ENCODE measurements around the gene CCDC97. TPM values are rescaled to one million over a fixed set of nuclear protein-coding genes. Genes with fewer than 3 reads are reported as not detected.
A peak's percentile ranks its signal among the peaks of the same experiment; 100 is the strongest.

CCDC97 gene
- total RNA-seq, 1 experiment from 2014 or later, result 25.5 TPM

DNA sequence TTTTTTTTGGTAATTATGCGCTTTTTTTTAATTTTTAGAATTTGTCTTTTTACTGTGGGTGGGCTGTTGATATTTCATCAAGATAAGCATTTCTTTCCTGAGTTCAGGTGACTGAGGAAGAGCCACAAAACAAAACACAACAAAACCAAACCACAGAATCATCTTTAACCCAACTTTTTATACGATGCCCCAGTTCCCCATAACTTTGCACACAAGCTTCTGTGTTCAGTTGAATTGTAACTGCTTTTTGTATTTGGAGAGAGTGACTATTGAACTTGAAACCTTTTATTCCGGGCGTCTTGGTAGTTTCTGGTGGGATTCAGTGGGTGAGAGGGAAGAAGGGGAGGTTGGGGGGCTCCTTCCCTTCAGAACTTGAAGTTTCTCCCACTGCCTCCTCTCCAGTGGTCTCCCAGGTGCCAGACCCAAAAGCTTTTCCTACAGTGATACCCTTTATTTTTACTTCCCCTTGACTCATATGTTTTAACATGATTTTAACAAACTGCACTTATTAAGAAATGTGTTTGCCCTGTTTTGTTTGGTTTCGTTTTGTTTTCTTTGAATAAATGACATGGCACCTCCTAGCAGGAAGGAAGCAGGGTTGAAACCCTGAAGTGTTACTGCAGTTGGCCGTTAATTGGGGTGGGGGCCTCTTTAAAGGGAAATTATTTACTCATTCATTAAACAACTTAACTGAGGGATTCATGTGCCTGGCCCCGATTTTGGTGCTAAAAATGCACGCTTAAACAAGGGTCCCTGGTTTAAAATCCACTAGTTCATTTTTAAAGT is 2.7 kb upstream of the CCDC97 start:
- no peaks in the 10 kb centered on the region for H3K27me3 ChIP-seq (ENCODE audit: control insufficient read depth, insufficient read depth, low read length)
- TF ChIP-seq, protein P1, sequence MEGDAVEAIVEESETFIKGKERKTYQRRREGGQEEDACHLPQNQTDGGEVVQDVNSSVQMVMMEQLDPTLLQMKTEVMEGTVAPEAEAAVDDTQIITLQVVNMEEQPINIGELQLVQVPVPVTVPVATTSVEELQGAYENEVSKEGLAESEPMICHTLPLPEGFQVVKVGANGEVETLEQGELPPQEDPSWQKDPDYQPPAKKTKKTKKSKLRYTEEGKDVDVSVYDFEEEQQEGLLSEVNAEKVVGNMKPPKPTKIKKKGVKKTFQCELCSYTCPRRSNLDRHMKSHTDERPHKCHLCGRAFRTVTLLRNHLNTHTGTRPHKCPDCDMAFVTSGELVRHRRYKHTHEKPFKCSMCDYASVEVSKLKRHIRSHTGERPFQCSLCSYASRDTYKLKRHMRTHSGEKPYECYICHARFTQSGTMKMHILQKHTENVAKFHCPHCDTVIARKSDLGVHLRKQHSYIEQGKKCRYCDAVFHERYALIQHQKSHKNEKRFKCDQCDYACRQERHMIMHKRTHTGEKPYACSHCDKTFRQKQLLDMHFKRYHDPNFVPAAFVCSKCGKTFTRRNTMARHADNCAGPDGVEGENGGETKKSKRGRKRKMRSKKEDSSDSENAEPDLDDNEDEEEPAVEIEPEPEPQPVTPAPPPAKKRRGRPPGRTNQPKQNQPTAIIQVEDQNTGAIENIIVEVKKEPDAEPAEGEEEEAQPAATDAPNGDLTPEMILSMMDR (IDR thresholded peaks at IDR 0.05), result no peak
- H3K36me3 ChIP-seq (ENCODE audit: control insufficient read depth, insufficient read depth, low read length), result peaks cover 6% of the 10 kb centered on the region; the same call in 1 of the 2 replicates
- H3K9me3 ChIP-seq (ENCODE audit: control insufficient read depth, insufficient read depth, low read depth, low read length), result no peaks in the 10 kb centered on the region
- no peak overlapping the region for H3K4me3 ChIP-seq (ENCODE audit: low read depth in 2 of 2, low read length in 2 of 2)
- H3K4me1 ChIP-seq (ENCODE audit: control insufficient read depth, insufficient read depth, low read length), result peaks cover 15% of the 10 kb centered on the region
- ChIA-PET CTCF (interaction anchor here (0.6 kb wide), 1 partner anchor 163 kb away, joined by 6 read pairs; no protein-coding TSS in a partner anchor), POLR2A (interaction anchor here (0.6 kb wide), 1 partner anchor 116 kb away, joined by 5 read pairs; no protein-coding TSS in a partner anchor)
- no peak overlapping the region for H3K27ac ChIP-seq (ENCODE audit: low read length)
- in situ Hi-C loops (cut with HindIII; ENCODE audit: low pct_unique_long_range_greater_than_20kb, low sequenced_read_pairs), result no loop called here
- DNase-seq (ENCODE audit: low read depth, low spot score) (no peak), ATAC-seq (no peak)
- intact Hi-C loops (cut with micrococcal nuclease; ENCODE audit: unreplicated experiment), result no loop called here
- TSS peak; percentile 78 for BruUV-seq (replicated peaks)

DNA sequence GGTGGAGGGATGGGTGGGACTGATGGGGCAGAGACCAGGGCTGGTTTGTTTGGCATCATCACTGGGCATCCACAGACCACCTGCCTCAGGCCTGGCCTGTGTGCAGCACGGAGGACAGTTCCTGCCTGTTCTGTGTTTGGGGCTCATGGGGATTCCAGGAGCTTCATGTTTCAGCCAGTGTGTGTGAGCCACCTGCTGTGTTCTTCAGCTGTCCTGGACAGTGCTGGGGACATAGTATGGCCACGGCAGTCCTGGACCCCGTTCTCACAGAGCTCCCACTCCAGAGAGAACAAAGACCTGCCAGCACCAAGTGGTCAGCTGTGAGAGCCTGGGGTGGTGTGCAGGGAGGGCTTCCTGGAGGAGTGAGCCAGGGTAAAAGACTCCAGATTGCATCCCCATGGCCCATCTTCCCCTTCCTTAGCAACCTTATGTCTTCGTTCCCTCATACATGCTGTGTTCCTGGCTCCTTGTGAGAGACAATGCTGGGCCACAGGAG is 2.0 kb upstream of the CCDC97 start:
- ATAC-seq (peak; percentile 40), DNase-seq (ENCODE audit: low read depth, low spot score) (no peak)
- intact Hi-C loops (cut with micrococcal nuclease; ENCODE audit: unreplicated experiment), result no loop called here
- POLR2A ChIA-PET, result interaction anchor here (1.1 kb wide), 1 partner anchor 56 kb away, joined by 3 read pairs; the partner anchor contains the start of gene B9D2
- TF ChIP-seq SIN3A (IDR thresholded peaks at IDR 0.05; ENCODE audit: borderline replicate concordance, insufficient read depth, low read depth, low read length) (no peak), POLR2AphosphoS5 (IDR thresholded peaks at IDR 0.05; ENCODE audit: low read depth, low read length) (no peak), TCF7L2 (IDR thresholded peaks at IDR 0.05; ENCODE audit: low read depth, low read length) (no peak)
- TF ChIP-seq, protein P1 (IDR thresholded peaks at IDR 0.05), result no peak
- TF ChIP-seq, protein P2, sequence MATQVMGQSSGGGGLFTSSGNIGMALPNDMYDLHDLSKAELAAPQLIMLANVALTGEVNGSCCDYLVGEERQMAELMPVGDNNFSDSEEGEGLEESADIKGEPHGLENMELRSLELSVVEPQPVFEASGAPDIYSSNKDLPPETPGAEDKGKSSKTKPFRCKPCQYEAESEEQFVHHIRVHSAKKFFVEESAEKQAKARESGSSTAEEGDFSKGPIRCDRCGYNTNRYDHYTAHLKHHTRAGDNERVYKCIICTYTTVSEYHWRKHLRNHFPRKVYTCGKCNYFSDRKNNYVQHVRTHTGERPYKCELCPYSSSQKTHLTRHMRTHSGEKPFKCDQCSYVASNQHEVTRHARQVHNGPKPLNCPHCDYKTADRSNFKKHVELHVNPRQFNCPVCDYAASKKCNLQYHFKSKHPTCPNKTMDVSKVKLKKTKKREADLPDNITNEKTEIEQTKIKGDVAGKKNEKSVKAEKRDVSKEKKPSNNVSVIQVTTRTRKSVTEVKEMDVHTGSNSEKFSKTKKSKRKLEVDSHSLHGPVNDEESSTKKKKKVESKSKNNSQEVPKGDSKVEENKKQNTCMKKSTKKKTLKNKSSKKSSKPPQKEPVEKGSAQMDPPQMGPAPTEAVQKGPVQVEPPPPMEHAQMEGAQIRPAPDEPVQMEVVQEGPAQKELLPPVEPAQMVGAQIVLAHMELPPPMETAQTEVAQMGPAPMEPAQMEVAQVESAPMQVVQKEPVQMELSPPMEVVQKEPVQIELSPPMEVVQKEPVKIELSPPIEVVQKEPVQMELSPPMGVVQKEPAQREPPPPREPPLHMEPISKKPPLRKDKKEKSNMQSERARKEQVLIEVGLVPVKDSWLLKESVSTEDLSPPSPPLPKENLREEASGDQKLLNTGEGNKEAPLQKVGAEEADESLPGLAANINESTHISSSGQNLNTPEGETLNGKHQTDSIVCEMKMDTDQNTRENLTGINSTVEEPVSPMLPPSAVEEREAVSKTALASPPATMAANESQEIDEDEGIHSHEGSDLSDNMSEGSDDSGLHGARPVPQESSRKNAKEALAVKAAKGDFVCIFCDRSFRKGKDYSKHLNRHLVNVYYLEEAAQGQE (IDR thresholded peaks at IDR 0.05; ENCODE audit: insufficient read depth in 1 of 2, low read depth in 2 of 2, low read length in 1 of 2), result no peak
- H3K4me1 ChIP-seq (ENCODE audit: control insufficient read depth, insufficient read depth, low read length), result peaks cover 15% of the 10 kb centered on the region
- no peak overlapping the region for H3K4me3 ChIP-seq (ENCODE audit: low read depth in 2 of 2, low read length in 2 of 2)
- BruUV-seq (replicated peaks), result no TSS peak
- peaks cover 6% of the 10 kb centered on the region; the same call in 1 of the 2 replicates for H3K36me3 ChIP-seq (ENCODE audit: control insufficient read depth, insufficient read depth, low read length)
- CTCF ChIA-PET, result interaction anchor here (0.6 kb wide), 1 partner anchor 164 kb away, joined by 6 read pairs; no protein-coding TSS in a partner anchor
- in situ Hi-C loops (cut with HindIII; ENCODE audit: low pct_unique_long_range_greater_than_20kb, low sequenced_read_pairs), result no loop called here
- H3K9me3 ChIP-seq (ENCODE audit: control insufficient read depth, insufficient read depth, low read depth, low read length), result no peaks in the 10 kb centered on the region
- peak overlapping the region; percentile 89 for H3K27ac ChIP-seq (ENCODE audit: low read length)
- no peaks in the 10 kb centered on the region for H3K27me3 ChIP-seq (ENCODE audit: control insufficient read depth, insufficient read depth, low read length)
